Uterus (tissue), 4 donors: ENCODE measurements around the gene AMH. TPM values are rescaled to one million over a fixed set of nuclear protein-coding genes. Genes with fewer than 3 reads are reported as not detected.

Experiments used
- microRNA counts, 2 donors: library from miRNA; unstranded; fragments of <30 nt; microRNA quantifications; one replicate each; lab custom pipeline; 2016 to 2017
- microRNA-seq: library from miRNA; unstranded; fragments of <30 nt; microRNA quantifications from one replicate; pipeline ENCODE4, GENCODE V29; 2016; ENCODE audit warnings: borderline microRNAs expressed, borderline replicate concordance
- small RNA-seq: library from RNA; depleted of rRNA; stranded (forward); fragments of <200 nt; gene quantifications from one replicate; pipeline ENCODE3, GENCODE V24; 2016
- total RNA-seq, 4 donors: library from RNA; depleted of rRNA in 3 of 4; stranded (reverse); fragments of >200 nt in 3 of 4; gene quantifications; one replicate each; pipeline versions ENCODE4 v1.1.0 to v1.2.4, GENCODE V29; 2014 to 2023
- donor health status: DM: yes; HTN: yes; CAD: no.

Gene AMH
- total RNA-seq, 4 donors from 2014 or later = 0.35 to 3.5 TPM; not detected in 2

MicroRNAs within 50 kb of the gene (microRNA counts, 767-probe panel; counts per million panel counts)
- 0 counts per million in 2 donors for microRNA hsa-miR-1227 (lab: Ali Mortazavi, UCI)

Small RNAs within 50 kb of the gene (microRNA-seq; reads per million reads assigned to microRNA genes)
- gene MIR1227 = not detected
- not detected for gene MIR4321

Small RNAs within 50 kb of the gene (small RNA-seq; reads per million reads assigned to genes)
- gene MIR1227 = not detected

Other genes starting within 250 kb of the AMH start
- 100 to 1,000 TPM in 1 of 4 donors, 10 to 100 TPM in 3; 48.2 to 105 (median 61.8) TPM for gene BTBD2, start 233.6 kb upstream of the AMH start, total RNA-seq
- 100 to 1,000 TPM in 2 of 4 donors, 10 to 100 TPM in 2; 34.6 to 155 (median 81.7) TPM for gene MKNK2, start 198.1 kb upstream of the AMH start, total RNA-seq
- gene MOB3A, start 153.0 kb upstream of the AMH start, total RNA-seq = 10 to 100 TPM; 10.2 to 81.4 (median 20.7) TPM
- 10 to 100 TPM in 1 of 4 donors, 1 to 10 TPM in 3; 1.5 to 86.1 (median 5.7) TPM for gene IZUMO4, start 152.4 kb upstream of the AMH start, total RNA-seq
- 10 to 100 TPM; 33.8 to 97.5 (median 49.8) TPM for gene AP3D1, start 97.8 kb upstream of the AMH start, total RNA-seq
- 10 to 100 TPM in 2 of 4 donors, 1 to 10 TPM in 2; 3.2 to 45.3 (median 10.0) TPM for gene DOT1L, start 85.4 kb upstream of the AMH start, total RNA-seq
- gene PLEKHJ1, start 13.0 kb upstream of the AMH start, total RNA-seq = 10 to 100 TPM in 3 of 4 donors, 1 to 10 TPM in 1; 5.9 to 56.7 (median 30.1) TPM
- gene SF3A2, start 12.5 kb upstream of the AMH start, total RNA-seq = 100 to 1,000 TPM in 1 of 4 donors, 10 to 100 TPM in 3; 33.2 to 107 (median 50.6) TPM
- gene JSRP1, start 7.1 kb downstream of the AMH start, total RNA-seq = not detected
- under 1 TPM in 2 of 4 donors, not detected in 2; 0.26 to 0.40 TPM for gene PEAK3, start 32.9 kb downstream of the AMH start, total RNA-seq
- gene LINGO3, start 58.8 kb downstream of the AMH start, total RNA-seq = not detected
- 100 to 1,000 TPM in 3 of 4 donors, 10 to 100 TPM in 1; 51.8 to 186 (median 142) TPM for gene LSM7, start 79.3 kb downstream of the AMH start, total RNA-seq
- gene SPPL2B, start 79.4 kb downstream of the AMH start, total RNA-seq = 10 to 100 TPM; 14.3 to 58.5 (median 31.5) TPM
- under 1 TPM in 1 of 4 donors, not detected in 3; 0.69 TPM for gene TMPRSS9, start 110.9 kb downstream of the AMH start, total RNA-seq
- gene TIMM13, start 178.3 kb downstream of the AMH start, total RNA-seq = 10 to 100 TPM in 3 of 4 donors, 1 to 10 TPM in 1; 6.5 to 53.8 (median 31.9) TPM
- gene LMNB2, start 207.6 kb downstream of the AMH start, total RNA-seq = 10 to 100 TPM; 10.3 to 75.7 (median 17.1) TPM
- 10 to 100 TPM; 17.6 to 68.2 (median 38.0) TPM for gene GADD45B, start 226.8 kb downstream of the AMH start, total RNA-seq